ENCODE measurements around the gene STAB2. TPM values are rescaled to one million over a fixed set of nuclear protein-coding genes. Genes with fewer than 3 reads are reported as not detected.

STAB2 gene
- total and polyA plus RNA-seq, 4 experiments from 2014 or later, result not detected

GRCh38 chr12:103580026-103580425 lies 7.0 kb upstream of the STAB2 start:
- POLR2A ChIA-PET (ENCODE audit: partially characterized antibody), result no interaction called here
- no peak overlapping the region for H3K27ac ChIP-seq (ENCODE audit: low read depth, low read length)
- Mint-ChIP-seq H3K27ac (no peak overlapping the region), H3K9me3 (peaks cover 0 to 3% (median 0%) of the 10 kb centered on the region in 8 donors), H3K36me3 (no peaks in the 10 kb centered on the region), H3K4me3 (no peak overlapping the region), H3K4me1 (peaks cover 0 to 5% (median 2%) of the 10 kb centered on the region in 4 donors), H3K27me3 (peaks cover 17 to 21% of the 10 kb centered on the region in 2 donors)
- CTCF ChIA-PET (ENCODE audit: partially characterized antibody), result no interaction called here
- intact Hi-C loops (cut with micrococcal nuclease), result no loop called here
- DNase-seq, result no peak
- H3K4me3 ChIP-seq (ENCODE audit: low read length in 2 of 2), result no peak overlapping the region
- peaks cover 3% of the 10 kb centered on the region for H3K4me1 ChIP-seq (ENCODE audit: insufficient read depth, low read length)
- no peaks in the 10 kb centered on the region for H3K9me3 ChIP-seq (ENCODE audit: control insufficient read depth in 1 of 2, low read length in 2 of 2)
- H3K36me3 ChIP-seq (ENCODE audit: insufficient read depth, low read length), result no peaks in the 10 kb centered on the region
- H3K27me3 ChIP-seq (ENCODE audit: insufficient read depth, low read length), result peaks cover 3% of the 10 kb centered on the region

DNA sequence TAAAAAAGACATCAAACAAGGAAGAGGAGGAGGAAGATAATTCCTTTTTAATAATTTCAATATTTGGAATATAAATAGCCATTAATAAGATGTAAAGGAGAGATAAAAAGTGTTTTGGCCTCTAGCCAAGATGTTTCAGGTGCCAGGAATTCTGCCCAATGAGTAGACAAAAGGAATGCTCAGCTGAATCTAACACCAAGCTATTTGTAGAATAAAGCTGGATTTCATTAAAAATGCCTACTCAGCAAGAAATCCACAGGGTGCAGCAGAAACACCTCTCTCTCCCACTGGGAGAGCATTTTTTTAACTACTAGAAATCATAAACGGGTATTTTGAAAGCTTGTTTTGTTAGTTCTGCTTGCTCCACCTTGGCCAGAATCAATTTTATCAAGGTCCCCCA lies 4.1 kb upstream of the STAB2 start:
- intact Hi-C loops (cut with micrococcal nuclease), result no loop called here

GRCh38 chr12:103586132-103586531 lies 941 bp upstream of the STAB2 start:
- Mint-ChIP-seq H3K36me3 (no peaks in the 10 kb centered on the region), H3K27me3 (peaks cover 5 to 9% of the 10 kb centered on the region in 2 donors), H3K4me3 (no peak overlapping the region), H3K27ac (no peak overlapping the region), H3K9me3 (peaks cover 0 to 3% (median 0%) of the 10 kb centered on the region in 8 donors), H3K4me1 (no peaks in the 10 kb centered on the region)
- Histone ChIP-seq H3K36me3 (ENCODE audit: insufficient read depth, low read length) (no peaks in the 10 kb centered on the region), H3K9me3 (ENCODE audit: control insufficient read depth in 1 of 2, low read length in 2 of 2) (no peaks in the 10 kb centered on the region), H3K27ac (ENCODE audit: low read depth, low read length) (no peak overlapping the region), H3K27me3 (ENCODE audit: insufficient read depth, low read length) (peaks cover 3% of the 10 kb centered on the region), H3K4me1 (ENCODE audit: insufficient read depth, low read length) (no peaks in the 10 kb centered on the region), H3K4me3 (ENCODE audit: low read length in 2 of 2) (no peak overlapping the region)
- no peak for DNase-seq
- POLR2A ChIA-PET (ENCODE audit: partially characterized antibody), result no interaction called here
- intact Hi-C loops (cut with micrococcal nuclease), result no loop called here
- CTCF ChIA-PET (ENCODE audit: partially characterized antibody), result no interaction called here

More for the DNA sequence above, 4.1 kb upstream of the STAB2 start:
- H3K27ac ChIP-seq (ENCODE audit: low read depth, low read length), result no peak overlapping the region
- no peaks in the 10 kb centered on the region for H3K36me3 ChIP-seq (ENCODE audit: insufficient read depth, low read length)
- H3K27me3 Mint-ChIP-seq, result peaks cover 11 to 14% of the 10 kb centered on the region in 2 donors
- peaks cover 0 to 3% (median 0%) of the 10 kb centered on the region in 8 donors for H3K9me3 Mint-ChIP-seq
- no peaks in the 10 kb centered on the region for H3K4me1 ChIP-seq (ENCODE audit: insufficient read depth, low read length)
- no peak overlapping the region for H3K27ac Mint-ChIP-seq
- ChIA-PET CTCF (ENCODE audit: partially characterized antibody) (no interaction called here), POLR2A (ENCODE audit: partially characterized antibody) (no interaction called here)
- H3K27me3 ChIP-seq (ENCODE audit: insufficient read depth, low read length), result peaks cover 3% of the 10 kb centered on the region
- H3K4me1 Mint-ChIP-seq, result no peaks in the 10 kb centered on the region
- no peak for DNase-seq
- H3K4me3 ChIP-seq (ENCODE audit: low read length in 2 of 2), result no peak overlapping the region
- no peaks in the 10 kb centered on the region for H3K36me3 Mint-ChIP-seq
- no peaks in the 10 kb centered on the region for H3K9me3 ChIP-seq (ENCODE audit: control insufficient read depth in 1 of 2, low read length in 2 of 2)
- no peak overlapping the region for H3K4me3 Mint-ChIP-seq

DNA sequence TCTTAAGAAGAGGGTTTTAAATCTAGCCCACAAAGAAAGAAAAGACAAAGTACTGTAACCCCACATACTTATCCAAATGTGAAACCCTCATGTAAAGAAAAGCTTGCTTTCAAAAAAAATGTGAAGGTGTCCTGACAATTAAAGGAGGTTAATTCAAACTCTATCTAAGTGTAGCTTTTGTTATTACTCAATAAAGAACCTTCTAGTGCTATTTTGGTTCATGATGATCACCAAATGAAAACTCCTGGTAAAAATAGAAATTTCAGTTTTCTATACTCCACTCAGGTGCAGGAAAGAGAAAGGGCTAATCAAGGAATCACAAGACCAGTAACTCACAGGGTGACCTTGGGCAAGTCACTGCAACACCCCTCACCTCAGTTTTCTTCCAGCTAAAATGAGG lies 1.6 kb downstream of the STAB2 start:
- H3K4me3 Mint-ChIP-seq, result no peak overlapping the region
- no peaks in the 10 kb centered on the region for H3K36me3 ChIP-seq (ENCODE audit: insufficient read depth, low read length)
- H3K27ac ChIP-seq (ENCODE audit: low read depth, low read length), result no peak overlapping the region
- H3K27me3 Mint-ChIP-seq, result peaks cover 6 to 8% of the 10 kb centered on the region in 2 donors
- no peak overlapping the region for H3K4me3 ChIP-seq (ENCODE audit: low read length in 2 of 2)
- DNase-seq, result no peak
- no peaks in the 10 kb centered on the region for H3K36me3 Mint-ChIP-seq
- CTCF ChIA-PET (ENCODE audit: partially characterized antibody), result interaction anchor here (1.3 to 1.4 kb wide), 2 partner anchors 10 to 14 kb away, joined by 3 read pairs; no protein-coding TSS in a partner anchor
- no peak overlapping the region for H3K27ac Mint-ChIP-seq
- intact Hi-C loops (cut with micrococcal nuclease), result no loop called here
- peaks cover 0 to 6% (median 0%) of the 10 kb centered on the region in 8 donors for H3K9me3 Mint-ChIP-seq
- POLR2A ChIA-PET (ENCODE audit: partially characterized antibody), result no interaction called here
- H3K4me1 ChIP-seq (ENCODE audit: insufficient read depth, low read length), result no peaks in the 10 kb centered on the region
- H3K9me3 ChIP-seq (ENCODE audit: control insufficient read depth in 1 of 2, low read length in 2 of 2), result no peaks in the 10 kb centered on the region
- no peaks in the 10 kb centered on the region for H3K27me3 ChIP-seq (ENCODE audit: insufficient read depth, low read length)
- H3K4me1 Mint-ChIP-seq, result no peaks in the 10 kb centered on the region

GRCh38 chr12:103589517-103589916 lies 2.4 kb downstream of the STAB2 start:
- ChIA-PET POLR2A (ENCODE audit: partially characterized antibody) (no interaction called here), CTCF (ENCODE audit: partially characterized antibody) (no interaction called here)
- no peak overlapping the region for H3K27ac Mint-ChIP-seq
- no peak for DNase-seq
- H3K27me3 ChIP-seq (ENCODE audit: insufficient read depth, low read length), result no peaks in the 10 kb centered on the region
- H3K4me3 ChIP-seq (ENCODE audit: low read length in 2 of 2), result no peak overlapping the region
- no peaks in the 10 kb centered on the region for H3K36me3 ChIP-seq (ENCODE audit: insufficient read depth, low read length)
- no peaks in the 10 kb centered on the region for H3K4me1 ChIP-seq (ENCODE audit: insufficient read depth, low read length)
- peaks cover 5% of the 10 kb centered on the region in 2 donors for H3K27me3 Mint-ChIP-seq
- no peak overlapping the region for H3K27ac ChIP-seq (ENCODE audit: low read depth, low read length)
- intact Hi-C loops (cut with micrococcal nuclease), result no loop called here
- no peaks in the 10 kb centered on the region for H3K9me3 ChIP-seq (ENCODE audit: control insufficient read depth in 1 of 2, low read length in 2 of 2)
- H3K36me3 Mint-ChIP-seq, result no peaks in the 10 kb centered on the region
- H3K4me3 Mint-ChIP-seq, result no peak overlapping the region
- H3K9me3 Mint-ChIP-seq, result peaks cover 0 to 6% (median 0%) of the 10 kb centered on the region in 8 donors
- H3K4me1 Mint-ChIP-seq, result no peaks in the 10 kb centered on the region

DNA sequence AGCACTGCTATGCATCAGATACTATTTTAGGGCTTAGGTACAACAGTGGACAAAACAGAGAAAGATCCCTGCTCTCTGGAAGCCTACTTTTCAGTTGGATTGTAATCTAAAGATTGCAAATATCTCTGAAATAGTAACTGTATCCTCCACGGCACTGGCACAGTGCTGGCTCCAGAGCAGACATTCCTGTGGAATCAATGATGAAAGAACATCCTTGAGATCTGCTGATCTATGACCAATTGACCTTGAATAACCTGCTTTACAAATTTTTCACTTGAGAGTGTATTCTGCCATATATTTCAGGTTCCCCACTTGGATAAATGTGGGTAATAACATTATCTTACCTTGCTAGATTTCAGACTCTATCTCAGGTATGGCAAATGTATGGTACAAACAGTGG lies 3.2 kb downstream of the STAB2 start:
- POLR2A ChIA-PET (ENCODE audit: partially characterized antibody), result no interaction called here
- Histone ChIP-seq H3K27me3 (ENCODE audit: insufficient read depth, low read length) (no peaks in the 10 kb centered on the region), H3K36me3 (ENCODE audit: insufficient read depth, low read length) (no peaks in the 10 kb centered on the region), H3K27ac (ENCODE audit: low read depth, low read length) (no peak overlapping the region), H3K4me3 (ENCODE audit: low read length in 2 of 2) (no peak overlapping the region), H3K9me3 (ENCODE audit: control insufficient read depth in 1 of 2, low read length in 2 of 2) (no peaks in the 10 kb centered on the region), H3K4me1 (ENCODE audit: insufficient read depth, low read length) (no peaks in the 10 kb centered on the region)
- intact Hi-C loops (cut with micrococcal nuclease), result no loop called here
- Mint-ChIP-seq H3K9me3 (peaks cover 0 to 6% (median 0%) of the 10 kb centered on the region in 8 donors), H3K27me3 (peaks cover 3 to 5% of the 10 kb centered on the region in 2 donors), H3K36me3 (no peaks in the 10 kb centered on the region), H3K27ac (no peak overlapping the region), H3K4me1 (no peaks in the 10 kb centered on the region), H3K4me3 (no peak overlapping the region)
- no peak for DNase-seq
- CTCF ChIA-PET (ENCODE audit: partially characterized antibody), result no interaction called here

GRCh38 chr12:103596981-103597380 lies 9.9 kb downstream of the STAB2 start:
- Histone ChIP-seq H3K27ac (ENCODE audit: low read depth, low read length) (no peak overlapping the region), H3K4me1 (ENCODE audit: insufficient read depth, low read length) (no peaks in the 10 kb centered on the region), H3K36me3 (ENCODE audit: insufficient read depth, low read length) (no peaks in the 10 kb centered on the region), H3K4me3 (ENCODE audit: low read length in 2 of 2) (no peak overlapping the region), H3K27me3 (ENCODE audit: insufficient read depth, low read length) (no peaks in the 10 kb centered on the region), H3K9me3 (ENCODE audit: control insufficient read depth in 1 of 2, low read length in 2 of 2) (no peaks in the 10 kb centered on the region)
- no peak overlapping the region for H3K27ac Mint-ChIP-seq
- ChIA-PET CTCF (ENCODE audit: partially characterized antibody) (no interaction called here), POLR2A (ENCODE audit: partially characterized antibody) (no interaction called here)
- H3K4me1 Mint-ChIP-seq, result no peaks in the 10 kb centered on the region
- H3K36me3 Mint-ChIP-seq, result no peaks in the 10 kb centered on the region
- DNase-seq, result no peak
- intact Hi-C loops (cut with micrococcal nuclease), result no loop called here
- peaks cover 0 to 3% (median 0%) of the 10 kb centered on the region in 8 donors for H3K9me3 Mint-ChIP-seq
- H3K4me3 Mint-ChIP-seq, result no peak overlapping the region
- H3K27me3 Mint-ChIP-seq, result peaks cover 4 to 6% of the 10 kb centered on the region in 2 donors

DNA sequence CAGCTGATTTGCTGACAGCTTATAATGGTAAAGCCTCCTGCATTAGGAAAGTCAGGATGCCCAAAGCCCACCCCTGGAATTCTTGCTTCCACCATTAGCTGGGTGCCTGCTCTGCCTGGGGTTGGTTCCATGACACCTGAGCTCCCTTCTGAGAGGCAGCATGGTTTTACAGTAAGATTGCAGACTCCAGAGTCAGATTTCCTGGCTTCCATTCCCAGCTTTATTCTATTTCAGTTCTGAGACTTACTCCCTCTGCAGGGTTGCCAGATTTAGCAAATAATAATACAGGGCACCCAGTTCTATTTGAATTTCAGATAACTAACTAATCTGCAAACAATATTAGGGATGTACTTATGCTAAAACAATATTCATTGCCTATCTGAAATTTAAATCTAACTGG lies 12.2 kb downstream of the STAB2 start:
- H3K4me1 ChIP-seq (ENCODE audit: insufficient read depth, low read length), result no peaks in the 10 kb centered on the region
- Mint-ChIP-seq H3K4me3 (no peak overlapping the region), H3K27me3 (peaks cover 1% of the 10 kb centered on the region in 2 donors), H3K27ac (no peak overlapping the region), H3K9me3 (peaks cover 0 to 2% (median 0%) of the 10 kb centered on the region in 8 donors), H3K4me1 (no peaks in the 10 kb centered on the region), H3K36me3 (no peaks in the 10 kb centered on the region)
- ChIA-PET CTCF (ENCODE audit: partially characterized antibody) (no interaction called here), POLR2A (ENCODE audit: partially characterized antibody) (no interaction called here)
- H3K4me3 ChIP-seq (ENCODE audit: low read length in 2 of 2), result no peak overlapping the region
- H3K27me3 ChIP-seq (ENCODE audit: insufficient read depth, low read length), result no peaks in the 10 kb centered on the region
- no peak overlapping the region for H3K27ac ChIP-seq (ENCODE audit: low read depth, low read length)
- intact Hi-C loops (cut with micrococcal nuclease), result no loop called here
- H3K36me3 ChIP-seq (ENCODE audit: insufficient read depth, low read length), result no peaks in the 10 kb centered on the region
- no peaks in the 10 kb centered on the region for H3K9me3 ChIP-seq (ENCODE audit: control insufficient read depth in 1 of 2, low read length in 2 of 2)
- no peak for DNase-seq
